B cell (primary cell): Measurements from ENCODE around the gene CC2D2A. TPM values are rescaled to one million over a fixed set of nuclear protein-coding genes. Genes with fewer than 3 reads are reported as not detected.
A peak's percentile ranks its signal among the peaks of the same experiment; 100 is the strongest.

Source experiments
- ATAC-seq: fragments of 200-7000 bp; cut with Tn5 transposase; one replicate; pipeline ENCODE4 v1.10.0; 2021; ENCODE audit warnings: low read depth, mild to moderate bottlenecking, moderate number of reproducible peaks, moderate library complexity
- CTCF ChIA-PET: fragments of 350-600 bp; sonication (Branson Sonifier 250); formaldehyde crosslinking; loops from one replicate; lab custom pipeline; 2021; ENCODE audit warnings: antibody characterized with exemption, inconsistent platforms; lab: Charles Lee
- POLR2A ChIA-PET: fragments of 350-600 bp; sonication (Branson Sonifier 250); formaldehyde crosslinking; loops from one replicate; lab custom pipeline; 2021; ENCODE audit warnings: antibody characterized with exemption; lab: Charles Lee
- DNase-seq: peaks from one replicate; pipeline ENCODE4 v3.0.0; 2013
- H2AFZ ChIP-seq: 2 replicates; pipeline ENCODE4 v1.6.1; 2012; ENCODE audit warnings: mild to moderate bottlenecking, low read depth, low read length; ENCODE audit not compliant: insufficient read depth, poor library complexity, severe bottlenecking
- H3K27ac ChIP-seq, 2 donors: 1 replicate in 1 of 2; 2 replicates in 1 of 2; pipeline ENCODE4 v1.5.1; 2012 to 2013; ENCODE audit warnings: low read length in 2 of 2, mild to moderate bottlenecking in 2 of 2, moderate library complexity in 1 of 2
- H3K27me3 ChIP-seq, 4 experiments: fragments of 200-600 bp in 1 of 4; sonication (generic) in 1 of 4; replicated peaks in 1 of 4; 1 replicate in 2 of 4; 2 replicates in 2 of 4; pipeline versions ENCODE4 v1.6.1 to v1.7.0; 2013 to 2016; ENCODE audit warnings: low read length in 3 of 4, mild to moderate bottlenecking in 2 of 4, mixed read lengths in 1 of 4, moderate library complexity in 1 of 4; ENCODE audit not compliant: insufficient read depth in 4 of 4, control insufficient read depth in 3 of 4; ENCODE audit errors: control extremely low read depth in 1 of 4
- H3K36me3 ChIP-seq, 2 experiments: replicated peaks in 1 of 2; 1 replicate in 1 of 2; 2 replicates in 1 of 2; pipeline versions ENCODE4 v1.6.1 to v1.7.1; 2013; ENCODE audit warnings: low read length in 1 of 2; ENCODE audit not compliant: insufficient read depth in 2 of 2, control insufficient read depth in 1 of 2; ENCODE audit errors: control extremely low read depth in 1 of 2, extremely low read depth in 1 of 2
- H3K4me1 ChIP-seq, 2 donors: fragments of 200-600 bp in 1 of 2; sonication (generic) in 1 of 2; 1 replicate in 1 of 2; 2 replicates in 1 of 2; pipeline versions ENCODE4 v1.5.1 to v1.6.1; 2013 to 2017; ENCODE audit warnings: low read length in 2 of 2; ENCODE audit not compliant: control insufficient read depth in 2 of 2, insufficient read depth in 2 of 2
- H3K4me2 ChIP-seq: replicated peaks from 2 replicates; pipeline ENCODE3; 2012; ENCODE audit warnings: mild to moderate bottlenecking, low read depth, low read length; ENCODE audit not compliant: poor library complexity, severe bottlenecking
- H3K4me3 ChIP-seq, 5 experiments: fragments of 200-600 bp in 1 of 5; sonication (generic) in 1 of 5; 1 replicate in 3 of 5; 2 replicates in 2 of 5; pipeline versions ENCODE4 v1.5.1 to v1.7.0; 2011 to 2016; ENCODE audit warnings: low read length in 4 of 5, mild to moderate bottlenecking in 4 of 5, low read depth in 2 of 5, control low read depth in 1 of 5, moderate library complexity in 1 of 5; ENCODE audit not compliant: insufficient read depth in 1 of 5; ENCODE audit errors: control extremely low read depth in 1 of 5, extremely low read depth in 1 of 5
- H3K79me2 ChIP-seq: fragments of 200-600 bp; sonication (generic); one replicate; pipeline ENCODE4 v1.6.0; 2016; ENCODE audit warnings: low read length; ENCODE audit not compliant: control insufficient read depth, insufficient read depth
- H3K9ac ChIP-seq: fragments of 200-600 bp; sonication (generic); 2 replicates; pipeline ENCODE4 v1.6.1; 2017; ENCODE audit warnings: mild to moderate bottlenecking, low read length, moderate library complexity
- H3K9me3 ChIP-seq, 3 donors: one replicate each; pipeline versions ENCODE4 v1.6.1 to v1.7.1; 2013; ENCODE audit warnings: low read length in 2 of 3; ENCODE audit not compliant: control insufficient read depth in 2 of 3, insufficient read depth in 1 of 3; ENCODE audit errors: control extremely low read depth in 1 of 3
- H4K20me1 ChIP-seq: 2 replicates; pipeline ENCODE4 v1.6.0; 2012; ENCODE audit warnings: mild to moderate bottlenecking, low read length; ENCODE audit not compliant: insufficient read depth, control insufficient read depth, poor library complexity, severe bottlenecking
- H3K27ac Mint-ChIP-seq: one replicate; pipeline ENCODE4 v1.8.0; 2021; ENCODE audit warnings: mixed read lengths
- H3K27me3 Mint-ChIP-seq: one replicate; pipeline ENCODE4 v1.8.0; 2021; ENCODE audit warnings: mixed read lengths
- H3K4me1 Mint-ChIP-seq: one replicate; pipeline ENCODE4 v1.8.0; 2021; ENCODE audit warnings: mixed read lengths
- H3K4me3 Mint-ChIP-seq: one replicate; pipeline ENCODE4 v1.8.0; 2021; ENCODE audit warnings: mixed read lengths
- H3K9me3 Mint-ChIP-seq: one replicate; pipeline ENCODE4 v1.8.0; 2022; ENCODE audit warnings: mixed read lengths; ENCODE audit not compliant: insufficient read depth
- EZH2 ChIP-seq: IDR thresholded peaks from 2 replicates; pipeline ENCODE4 v1.6.1; 2012; ENCODE audit warnings: borderline replicate concordance, low read depth, mild to moderate bottlenecking, moderate library complexity, low read length; ENCODE audit not compliant: insufficient read depth, poor library complexity, severe bottlenecking
- WGBS: methylation state at CpG from one replicate; pipeline ENCODE4 v1.1.5; 2013; ENCODE audit warnings: missing lambda C conversion rate; ENCODE audit not compliant: insufficient coverage; 5-methylcytosine and 5-hydroxymethylcytosine counted together
- intact Hi-C: fragments of 100-400 bp; cut with micrococcal nuclease; formaldehyde crosslinking; loops from one replicate; pipeline ENCODE4 v1.10.0; 2022
- polyA minus RNA-seq: library from RNA; depleted of rRNA, polyadenylated mRNA; stranded (reverse); fragments of >200 nt; gene quantifications from 2 replicates; pipeline ENCODE4 v1.2.3, GENCODE V29; 2012
- polyA plus RNA-seq: library from polyadenylated mRNA; depleted of rRNA; stranded (reverse); fragments of >200 nt; gene quantifications from 2 replicates; pipeline ENCODE4 v1.2.3, GENCODE V29; 2012
- total RNA-seq, 2 donors: library from RNA; stranded (reverse); fragments of 120-200 nt in 1 of 2; gene quantifications; 1 replicate in 1 of 2; 2 replicates in 1 of 2; pipeline versions ENCODE4 v1.2.3 to v1.2.4, GENCODE V29; 2013 to 2022
- TF ChIP-seq, protein P1 (sequence below): fragments of 200-600 bp; IDR thresholded peaks from one replicate; pipeline ENCODE4 v1.8.0; 2022; ENCODE audit warnings: antibody characterized with exemption, mild to moderate bottlenecking

CC2D2A gene
- total RNA-seq (not detected in 2 replicates), polyA plus RNA-seq (0.07 TPM in 1 of 2 replicates, not detected in the other), polyA minus RNA-seq (not detected in 2 replicates)
- 0.61 TPM for total RNA-seq (2013)

DNA sequence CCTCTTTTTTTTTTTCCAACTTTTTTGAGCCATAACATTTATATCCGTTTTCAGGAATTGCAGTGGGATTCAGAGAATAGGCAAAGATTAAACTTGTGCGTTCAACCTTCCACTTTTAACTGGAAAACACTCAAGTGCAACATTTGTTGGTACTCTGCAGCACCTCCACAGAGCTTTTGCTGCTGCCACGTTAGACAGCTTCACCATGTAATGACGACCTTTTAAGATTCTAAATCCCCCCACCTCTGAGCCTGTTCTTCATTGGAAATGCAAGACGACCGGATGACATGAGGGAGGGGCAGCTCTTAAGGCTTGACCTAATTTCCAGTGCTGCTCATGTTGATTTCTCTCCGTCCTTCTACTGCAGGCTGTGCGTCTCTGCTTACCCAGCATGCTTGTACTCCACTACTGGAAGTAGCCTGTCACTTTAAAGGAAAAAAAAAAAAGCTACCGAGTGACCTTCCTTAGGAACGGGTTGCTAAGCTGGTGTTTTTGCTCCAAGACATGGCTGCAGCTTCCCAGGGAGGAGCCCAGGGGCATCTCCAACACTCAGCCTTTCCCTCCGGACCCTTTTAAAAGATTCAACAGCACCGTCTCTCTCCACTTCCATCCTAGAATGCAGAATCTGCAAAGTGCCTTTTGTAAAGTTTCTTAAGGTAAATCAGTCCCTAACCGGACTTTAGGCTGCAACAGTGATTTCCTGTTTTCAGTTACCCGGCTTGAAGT is at the start of gene CC2D2A:
TSS of gene CC2D2A (plus strand) at position 481 of the 726 bp plus-strand sequence. CDS start 6,051 bp downstream, outside the sequence.
- Mint-ChIP-seq H3K9me3 (no peaks in the 10 kb centered on the region), H3K27ac (no peak within 1 kb of the TSS), H3K4me3 (peak within 1 kb of the TSS; percentile 51), H3K4me1 (peaks cover 9% of the 10 kb centered on the region), H3K27me3 (peaks cover 27% of the 10 kb centered on the region)
- Histone ChIP-seq H4K20me1 (no peaks in the 10 kb centered on the region), H3K4me1 (peaks cover 10 to 11% of the 10 kb centered on the region in 2 donors), H3K9me3 (no peaks in the 10 kb centered on the region), H2AFZ (peak within 1 kb of the TSS; percentile 17), H3K27me3 (peaks cover 0 to 9% (median 2%) of the 10 kb centered on the region in 4 experiments), H3K9ac (peak within 1 kb of the TSS; percentile 7), H3K4me3 (peak within 1 kb of the TSS in 4 of 5 experiments; percentile 5 to 19 (median 18)), H3K4me2 (peak within 1 kb of the TSS; percentile 47), H3K79me2 (no peaks in the 10 kb centered on the region), H3K27ac (no peak within 1 kb of the TSS), H3K36me3 (no peaks in the 10 kb centered on the region)
- ChIA-PET POLR2A (interaction anchor here (0.6 kb wide), 1 partner anchor 12 kb away, joined by 3 read pairs; no protein-coding TSS in a partner anchor), CTCF (interaction anchor here (0.6 to 2.4 kb wide), 2 partner anchors 9 to 12 kb away, joined by 6 to 22 read pairs; no protein-coding TSS in a partner anchor)
- no peak for ATAC-seq
- DNase-seq, result no peak
- 23% methylated on average over 12 of the region's 14 CpGs for WGBS
- no peak for TF ChIP-seq EZH2
- TF ChIP-seq, protein P1, sequence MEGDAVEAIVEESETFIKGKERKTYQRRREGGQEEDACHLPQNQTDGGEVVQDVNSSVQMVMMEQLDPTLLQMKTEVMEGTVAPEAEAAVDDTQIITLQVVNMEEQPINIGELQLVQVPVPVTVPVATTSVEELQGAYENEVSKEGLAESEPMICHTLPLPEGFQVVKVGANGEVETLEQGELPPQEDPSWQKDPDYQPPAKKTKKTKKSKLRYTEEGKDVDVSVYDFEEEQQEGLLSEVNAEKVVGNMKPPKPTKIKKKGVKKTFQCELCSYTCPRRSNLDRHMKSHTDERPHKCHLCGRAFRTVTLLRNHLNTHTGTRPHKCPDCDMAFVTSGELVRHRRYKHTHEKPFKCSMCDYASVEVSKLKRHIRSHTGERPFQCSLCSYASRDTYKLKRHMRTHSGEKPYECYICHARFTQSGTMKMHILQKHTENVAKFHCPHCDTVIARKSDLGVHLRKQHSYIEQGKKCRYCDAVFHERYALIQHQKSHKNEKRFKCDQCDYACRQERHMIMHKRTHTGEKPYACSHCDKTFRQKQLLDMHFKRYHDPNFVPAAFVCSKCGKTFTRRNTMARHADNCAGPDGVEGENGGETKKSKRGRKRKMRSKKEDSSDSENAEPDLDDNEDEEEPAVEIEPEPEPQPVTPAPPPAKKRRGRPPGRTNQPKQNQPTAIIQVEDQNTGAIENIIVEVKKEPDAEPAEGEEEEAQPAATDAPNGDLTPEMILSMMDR, result no peak
- intact Hi-C loops, result no loop called here

DNA sequence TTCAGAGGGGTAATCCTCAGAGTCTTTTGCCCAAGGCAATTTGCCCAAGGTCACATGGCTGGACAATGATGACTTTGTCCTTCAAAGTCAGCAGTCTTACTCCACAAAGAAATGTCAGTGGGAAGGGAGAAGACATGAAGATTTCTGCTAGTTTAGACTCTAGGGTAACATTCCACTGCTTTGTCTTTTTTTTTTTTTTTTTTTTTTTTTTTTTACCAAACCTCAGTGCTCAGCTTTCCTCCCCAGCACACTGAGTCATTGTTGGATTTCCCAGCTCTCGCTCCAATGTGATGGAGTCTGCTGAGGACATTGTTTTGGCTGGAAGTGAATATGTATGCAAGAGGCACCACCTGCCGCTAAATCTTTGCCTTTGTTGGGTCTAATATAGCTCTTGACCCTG is 49.0 kb upstream of the CC2D2A start:
- no peaks in the 10 kb centered on the region for H3K9me3 Mint-ChIP-seq

More for the DNA sequence above, 49.0 kb upstream of the CC2D2A start:
- DNase-seq, result no peak
- TF ChIP-seq, protein P1, result no peak
- no peak for TF ChIP-seq EZH2
- H3K27me3 Mint-ChIP-seq, result peaks cover 6% of the 10 kb centered on the region
- Histone ChIP-seq H3K27me3 (no peaks in the 10 kb centered on the region), H3K9ac (no peak overlapping the region), H4K20me1 (no peaks in the 10 kb centered on the region), H2AFZ (no peak overlapping the region), H3K4me2 (no peak overlapping the region), H3K4me1 (peaks cover 18 to 19% of the 10 kb centered on the region in 2 donors), H3K27ac (no peak overlapping the region), H3K36me3 (no peaks in the 10 kb centered on the region), H3K79me2 (no peaks in the 10 kb centered on the region), H3K9me3 (peaks cover 0 to 3% (median 0%) of the 10 kb centered on the region in 3 donors), H3K4me3 (no peak overlapping the region)
- WGBS, result 100% methylated on average over 1 of the region's 2 CpGs
- intact Hi-C loops, result no loop called here
- no peak for ATAC-seq
- no peak overlapping the region for H3K4me3 Mint-ChIP-seq
- peaks cover 20% of the 10 kb centered on the region for H3K4me1 Mint-ChIP-seq
- CTCF ChIA-PET, result interaction anchor here (1.5 kb wide), 1 partner anchor 38 kb away, joined by 5 read pairs; no protein-coding TSS in a partner anchor
- POLR2A ChIA-PET, result no interaction called here
- no peak overlapping the region for H3K27ac Mint-ChIP-seq
